H9 (cell line): Measurements from ENCODE around the gene GPX2. TPM values are rescaled to one million over a fixed set of nuclear protein-coding genes. Genes with fewer than 3 reads are reported as not detected.

Experiments used
- DNase-seq: peaks from one replicate; pipeline ENCODE4 v3.0.0-alpha.2; 2017
- H2AFZ ChIP-seq: one replicate; pipeline ENCODE4 v1.6.1; 2013; ENCODE audit warnings: mild to moderate bottlenecking, low read length, control low read depth, moderate library complexity
- H2AK5ac ChIP-seq: 2 replicates; pipeline ENCODE4 v1.6.1; 2013; ENCODE audit warnings: low read length, control low read depth, mixed read lengths; ENCODE audit not compliant: insufficient read length
- H2BK120ac ChIP-seq: one replicate; pipeline ENCODE4 v1.6.1; 2013; ENCODE audit warnings: low read depth, mild to moderate bottlenecking, low read length, control low read depth, inconsistent platforms; ENCODE audit not compliant: poor library complexity, severe bottlenecking
- H2BK12ac ChIP-seq: 2 replicates; pipeline ENCODE4 v1.6.1; 2013; ENCODE audit warnings: low read length, control low read depth, mixed read lengths, low read depth; ENCODE audit not compliant: insufficient read length
- H2BK15ac ChIP-seq: 2 replicates; pipeline ENCODE4 v1.6.1; 2013; ENCODE audit warnings: low read depth, low read length, control low read depth
- H2BK20ac ChIP-seq: one replicate; pipeline ENCODE4 v1.6.1; 2013; ENCODE audit warnings: low read depth, mild to moderate bottlenecking, low read length, control low read depth, inconsistent platforms; ENCODE audit not compliant: poor library complexity, severe bottlenecking
- H2BK5ac ChIP-seq: 2 replicates; pipeline ENCODE4 v1.6.1; 2013; ENCODE audit warnings: low read length, control low read depth, mixed read lengths; ENCODE audit not compliant: insufficient read length
- H3K14ac ChIP-seq: 2 replicates; pipeline ENCODE4 v1.6.1; 2013; ENCODE audit warnings: low read length, control low read depth; ENCODE audit not compliant: insufficient read depth
- H3K18ac ChIP-seq: 2 replicates; pipeline ENCODE4 v1.6.1; 2013; ENCODE audit warnings: low read depth, mild to moderate bottlenecking, mixed read lengths, low read length, control low read depth; ENCODE audit not compliant: insufficient read length
- H3K23ac ChIP-seq: 2 replicates; pipeline ENCODE4 v1.6.1; 2013; ENCODE audit warnings: low read length, control low read depth, mixed read lengths, low read depth; ENCODE audit not compliant: insufficient read length
- H3K23me2 ChIP-seq: 2 replicates; pipeline ENCODE4 v1.6.1; 2013; ENCODE audit warnings: low read depth, mild to moderate bottlenecking, mixed read lengths, low read length, control low read depth; ENCODE audit not compliant: insufficient read length, poor library complexity, severe bottlenecking
- H3K27ac ChIP-seq: 2 replicates; pipeline ENCODE4 v1.5.1; 2013; ENCODE audit warnings: low read length, control low read depth, mixed read lengths, low read depth; ENCODE audit not compliant: insufficient read length
- H3K27me3 ChIP-seq: 2 replicates; pipeline ENCODE4 v1.6.1; 2013; ENCODE audit warnings: low read length, control low read depth, inconsistent platforms; ENCODE audit not compliant: insufficient read depth
- H3K4ac ChIP-seq: 2 replicates; pipeline ENCODE4 v1.6.1; 2013; ENCODE audit warnings: low read depth, mild to moderate bottlenecking, control low read depth, inconsistent platforms, low read length, moderate library complexity
- H3K4me1 ChIP-seq: 2 replicates; pipeline ENCODE4 v1.6.1; 2013; ENCODE audit warnings: low read length, control low read depth, inconsistent platforms; ENCODE audit not compliant: insufficient read depth
- H3K4me2 ChIP-seq: 2 replicates; pipeline ENCODE4 v1.6.1; 2013; ENCODE audit warnings: low read length, control low read depth, mixed read lengths; ENCODE audit not compliant: insufficient read length, insufficient read depth
- H3K56ac ChIP-seq: 2 replicates; pipeline ENCODE4 v1.6.1; 2013; ENCODE audit warnings: low read depth, mild to moderate bottlenecking, mixed read lengths, low read length, control low read depth; ENCODE audit not compliant: insufficient read length
- H3K79me1 ChIP-seq: 2 replicates; pipeline ENCODE4 v1.6.1; 2013; ENCODE audit warnings: low read depth, mild to moderate bottlenecking, moderate library complexity, low read length, control low read depth, inconsistent platforms; ENCODE audit not compliant: insufficient read depth, poor library complexity, severe bottlenecking
- H3K79me2 ChIP-seq: 2 replicates; pipeline ENCODE4 v1.6.1; 2013; ENCODE audit warnings: low read length, control low read depth, inconsistent platforms; ENCODE audit not compliant: insufficient read depth
- H3K9ac ChIP-seq: 2 replicates; pipeline ENCODE4 v1.6.1; 2013; ENCODE audit warnings: low read length, control low read depth, mixed read lengths; ENCODE audit not compliant: insufficient read length; ENCODE audit errors: extremely low read depth
- H3K9me3 ChIP-seq: one replicate; pipeline ENCODE4 v1.6.1; 2013; ENCODE audit warnings: low read depth, low read length, inconsistent platforms; ENCODE audit not compliant: control insufficient read depth
- H3T11ph ChIP-seq: one replicate; pipeline ENCODE4 v1.6.1; 2013; ENCODE audit warnings: mild to moderate bottlenecking, low read length, control low read depth, inconsistent platforms
- H4K20me1 ChIP-seq: one replicate; pipeline ENCODE4 v1.6.1; 2013; ENCODE audit not compliant: control insufficient read depth, insufficient read length, insufficient read depth
- H4K5ac ChIP-seq: 2 replicates; pipeline ENCODE4 v1.6.1; 2013; ENCODE audit warnings: low read depth, mild to moderate bottlenecking, mixed read lengths, low read length, control low read depth; ENCODE audit not compliant: insufficient read length
- H4K8ac ChIP-seq: replicated peaks from 2 replicates; pipeline ENCODE4 v1.6.1; 2013; ENCODE audit warnings: low read length, control low read depth, mixed read lengths, low read depth; ENCODE audit not compliant: insufficient read length
- H4K91ac ChIP-seq: 2 replicates; pipeline ENCODE4 v1.6.1; 2013; ENCODE audit warnings: low read depth, mild to moderate bottlenecking, moderate library complexity, mixed read lengths, low read length, control low read depth; ENCODE audit not compliant: insufficient read length
- H3K27ac Mint-ChIP-seq, 3 experiments: 2 replicates in 2 of 3; 3 replicates in 1 of 3; pipeline ENCODE4 v1.8.0; 2020 to 2021; ENCODE audit warnings: mixed read lengths in 3 of 3, mild to moderate bottlenecking in 1 of 3, moderate library complexity in 1 of 3
- H3K27me3 Mint-ChIP-seq: 2 replicates; pipeline ENCODE4 v1.8.0; 2021; ENCODE audit warnings: low read depth, mild to moderate bottlenecking, moderate library complexity, mixed read lengths
- H3K36me3 Mint-ChIP-seq, 3 experiments: 2 replicates in 2 of 3; 3 replicates in 1 of 3; pipeline ENCODE4 v1.8.0; 2020 to 2021; ENCODE audit warnings: low read depth in 3 of 3, mixed read lengths in 3 of 3; ENCODE audit not compliant: insufficient read depth in 1 of 3
- H3K4me1 Mint-ChIP-seq, 2 experiments: 2 replicates each; pipeline ENCODE4 v1.8.0; 2020; ENCODE audit warnings: mixed read lengths in 2 of 2
- H3K4me3 Mint-ChIP-seq, 2 experiments: 2 replicates in 1 of 2; 3 replicates in 1 of 2; pipeline ENCODE4 v1.8.0; 2020 to 2021; ENCODE audit warnings: mild to moderate bottlenecking in 2 of 2, mixed read lengths in 2 of 2, moderate library complexity in 1 of 2
- H3K9me3 Mint-ChIP-seq, 2 experiments: 2 replicates in 1 of 2; 3 replicates in 1 of 2; pipeline ENCODE4 v1.8.0; 2020; ENCODE audit warnings: mild to moderate bottlenecking in 2 of 2, mixed read lengths in 2 of 2, moderate library complexity in 1 of 2
- CTCF ChIP-seq: fragments of 200-600 bp; sonication (generic); conservative IDR thresholded peaks from 3 replicates; pipeline ENCODE4 v1.8.0; 2021; ENCODE audit warnings: antibody characterized with exemption, mild to moderate bottlenecking
- WGBS: extraction: QIAGEN DNeasy Blood & Tissue Kit; methylation state at CpG from one replicate; pipeline ENCODE4 v1.1.7; 2013; ENCODE audit warnings: missing lambda C conversion rate, low lambda C conversion rate, mixed read lengths; ENCODE audit not compliant: insufficient read length; ENCODE audit errors: extremely low coverage; 5-methylcytosine and 5-hydroxymethylcytosine counted together
- total RNA-seq: library from RNA; stranded (reverse); gene quantifications from 2 replicates; pipeline ENCODE4 v1.2.1, GENCODE V29; 2021

Gene GPX2
- total RNA-seq, 1 experiment from 2014 or later: 0.79 TPM

GRCh38 chr14:64952598-64953309 lies 10.2 kb upstream of the GPX2 start:
- Histone ChIP-seq H2BK5ac (no peak overlapping the region), H2AFZ (no peak overlapping the region), H3K4me1 (peaks cover 14% of the 10 kb centered on the region; the same call in 1 of the 2 replicates), H4K8ac (no peak overlapping the region), H3T11ph (no peak overlapping the region), H3K79me2 (no peaks in the 10 kb centered on the region), H3K18ac (no peak overlapping the region), H4K20me1 (no peaks in the 10 kb centered on the region), H3K14ac (no peak overlapping the region), H4K91ac (no peak overlapping the region), H2BK120ac (no peak overlapping the region), H2BK20ac (no peak overlapping the region), H2BK12ac (no peak overlapping the region), H3K23me2 (no peaks in the 10 kb centered on the region), H2BK15ac (no peak overlapping the region), H3K23ac (no peak overlapping the region), H3K27me3 (no peaks in the 10 kb centered on the region), H3K27ac (no peak overlapping the region), H3K56ac (no peak overlapping the region), H3K9me3 (no peaks in the 10 kb centered on the region), H3K4me2 (no peak overlapping the region), H2AK5ac (no peak overlapping the region), H3K9ac (no peak overlapping the region), H3K79me1 (no peaks in the 10 kb centered on the region), H4K5ac (no peak overlapping the region), H3K4ac (no peak overlapping the region)
- H3K27me3 Mint-ChIP-seq: no peaks in the 10 kb centered on the region
- peaks cover 37 to 42% of the 10 kb centered on the region in 2 experiments for H3K4me1 Mint-ChIP-seq
- peak; percentile 50 for TF ChIP-seq CTCF
- H3K4me3 Mint-ChIP-seq: no peak overlapping the region
- peaks cover 7 to 46% (median 38%) of the 10 kb centered on the region in 3 experiments for H3K36me3 Mint-ChIP-seq
- WGBS: no CpG with 5 or more reads among the region's 7 CpGs
- no peaks in the 10 kb centered on the region; a peak in 1 of 5 replicates for H3K9me3 Mint-ChIP-seq
- DNase-seq: no peak
- peak overlapping the region in 2 of 3 experiments; percentile 22 to 92; a peak in 4 of 7 replicates for H3K27ac Mint-ChIP-seq
